HepG2 (cell line): ENCODE measurements around the gene ZBTB18. TPM values are rescaled to one million over a fixed set of nuclear protein-coding genes. Genes with fewer than 3 reads are reported as not detected.

Experiments
- ATAC-seq: fragments of 200-7000 bp; cut with Tn5 transposase; 3 replicates; pipeline ENCODE4 v1.9.1; 2020; ENCODE audit warnings: mild to moderate bottlenecking, moderate library complexity
- BruUV-seq: library from RNA; stranded (reverse); fragments of 400-500 nt; replicated peaks from 2 replicates; lab custom pipeline; 2021; lab: Mats Ljungman, UMichigan
- CTCF ChIA-PET: fragments of 300-600 bp; formaldehyde crosslinking; extraction: SDS; loops from one replicate; lab custom pipeline; 2021; ENCODE audit warnings: low total read pairs, inconsistent platforms, low intra/inter-chr PET ratio; lab: Yijun Ruan, JAX
- POLR2A ChIA-PET: fragments of 350-600 bp; sonication (Branson Sonifier 250); formaldehyde crosslinking; loops from one replicate; lab custom pipeline; 2020; ENCODE audit warnings: antibody characterized with exemption, inconsistent platforms; lab: Yijun Ruan, JAX
- DNase-seq: peaks from one replicate; pipeline ENCODE4 v3.0.0-alpha.2; 2015; ENCODE audit warnings: low spot score
- FAIRE-seq: peaks from 3 replicates; lab custom pipeline; 2011; peaks lifted over from hg19 to GRCh38; lab: Jason Lieb, UNC
- H2AFZ ChIP-seq: one replicate; pipeline ENCODE4 v1.6.1; 2011; ENCODE audit warnings: low read length, inconsistent platforms
- H3K27ac ChIP-seq: fragments of 300-600 bp; 3 replicates; pipeline ENCODE4 v1.8.0; 2011; ENCODE audit warnings: mixed run types, mild to moderate bottlenecking, mixed read lengths, low read length, inconsistent platforms; ENCODE audit not compliant: insufficient read depth; ENCODE audit errors: extremely low read length
- H3K27me3 ChIP-seq, 2 experiments: fragments of 200-600 bp in 1 of 2; 2 replicates in 1 of 2; 3 replicates in 1 of 2; pipeline versions ENCODE4 v1.6.0 to v1.8.0; 2011; ENCODE audit warnings: low read length in 2 of 2, mild to moderate bottlenecking in 2 of 2, moderate library complexity in 2 of 2, inconsistent platforms in 1 of 2; ENCODE audit not compliant: insufficient read depth in 2 of 2, control insufficient read depth in 1 of 2
- H3K36me3 ChIP-seq, 2 experiments: fragments of 200-600 bp in 1 of 2; replicated peaks in 1 of 2; 2 replicates in 1 of 2; 3 replicates in 1 of 2; pipeline versions ENCODE4 v1.5.1 to v1.8.0; 2011; ENCODE audit warnings: low read length in 2 of 2, inconsistent platforms in 1 of 2; ENCODE audit not compliant: insufficient read depth in 2 of 2, control insufficient read depth in 1 of 2
- H3K4me1 ChIP-seq: 2 replicates; pipeline ENCODE4 v1.5.1; 2012; ENCODE audit warnings: low read length, inconsistent platforms; ENCODE audit not compliant: insufficient read depth
- H3K4me2 ChIP-seq: 2 replicates; pipeline ENCODE4 v1.6.0; 2011; ENCODE audit warnings: low read depth, low read length, inconsistent platforms
- H3K4me3 ChIP-seq, 3 experiments: fragments of 200-600 bp in 1 of 3; sonication (generic), shearing (Covaris generic) in 1 of 3; replicated peaks in 1 of 3; 2 replicates each; pipeline ENCODE4 v1.5.1; 2011 to 2016; ENCODE audit warnings: low read length in 3 of 3, inconsistent platforms in 2 of 3, low read depth in 2 of 3, mild to moderate bottlenecking in 2 of 3, control low read depth in 1 of 3, mixed read lengths in 1 of 3; ENCODE audit not compliant: insufficient read depth in 1 of 3
- H3K79me2 ChIP-seq: one replicate; pipeline ENCODE4 v1.6.1; 2011; ENCODE audit warnings: low read length, inconsistent platforms; ENCODE audit not compliant: insufficient read depth
- H3K9ac ChIP-seq: 2 replicates; pipeline ENCODE4 v1.6.0; 2011; ENCODE audit warnings: mild to moderate bottlenecking, low read depth, low read length, inconsistent platforms; ENCODE audit not compliant: insufficient read depth
- H3K9me3 ChIP-seq: 2 replicates; pipeline ENCODE4 v1.5.1; 2012; ENCODE audit warnings: mild to moderate bottlenecking, low read length
- H4K20me1 ChIP-seq: 2 replicates; pipeline ENCODE4 v1.6.0; 2011; ENCODE audit warnings: inconsistent platforms, mild to moderate bottlenecking, low read length, moderate library complexity; ENCODE audit not compliant: insufficient read depth
- ARNT2 ChIP-seq: sonication (generic); formaldehyde crosslinking; IDR thresholded peaks from 2 replicates; pipeline ENCODE4 v1.8.0; 2022; ENCODE audit warnings: mild to moderate bottlenecking, low read depth, missing genetic modification reagents, moderate library complexity
- CBX2 ChIP-seq, 2 experiments: fragments of 200-600 bp in 1 of 2; sonication (generic); formaldehyde crosslinking in 1 of 2; IDR thresholded peaks; 2 replicates each; pipeline versions ENCODE4 v1.7.0 to v1.8.1; 2018 to 2022; ENCODE audit warnings: low read depth in 2 of 2, low read length in 1 of 2, mild to moderate bottlenecking in 1 of 2, missing genetic modification reagents in 1 of 2
- CREB1 ChIP-seq, 2 experiments: fragments of 450-650 bp in 1 of 2; IDR thresholded peaks; 2 replicates each; pipeline ENCODE4 v1.6.1; 2016 to 2017; ENCODE audit warnings: control low read depth in 1 of 2, mild to moderate bottlenecking in 1 of 2, missing compliant biosample characterization in 1 of 2, missing genetic modification characterization in 1 of 2
- GPBP1L1 ChIP-seq: sonication (generic); formaldehyde crosslinking; IDR thresholded peaks from 2 replicates; pipeline ENCODE4 v1.5.0; 2020; ENCODE audit warnings: mild to moderate bottlenecking, missing genetic modification reagents
- TBP ChIP-seq: sonication (generic); formaldehyde crosslinking; IDR thresholded peaks from 2 replicates; pipeline ENCODE4 v1.5.0; 2020; ENCODE audit warnings: missing genetic modification reagents
- TEAD2 ChIP-seq: sonication (generic); formaldehyde crosslinking; IDR thresholded peaks from 2 replicates; pipeline ENCODE4 v1.9.0; 2021; ENCODE audit warnings: missing genetic modification reagents
- TRIM24 ChIP-seq: sonication (generic); formaldehyde crosslinking; IDR thresholded peaks from 2 replicates; pipeline ENCODE4 v1.8.0; 2022; ENCODE audit warnings: mild to moderate bottlenecking, missing genetic modification reagents
- ZBTB46 ChIP-seq: sonication (generic); formaldehyde crosslinking; IDR thresholded peaks from 2 replicates; pipeline ENCODE4 v1.4.0; 2020; ENCODE audit warnings: mild to moderate bottlenecking, missing genetic modification reagents, borderline replicate concordance
- ZNF350 ChIP-seq: sonication (generic); formaldehyde crosslinking; IDR thresholded peaks from 2 replicates; pipeline ENCODE4 v1.4.0; 2020; ENCODE audit warnings: mild to moderate bottlenecking, low read depth, missing genetic modification reagents, borderline replicate concordance
- WGBS: methylation state at CpG from one replicate; pipeline ENCODE4 v1.1.6; 2017; ENCODE audit warnings: low lambda C conversion rate; 5-methylcytosine and 5-hydroxymethylcytosine counted together
- in situ Hi-C: cut with HindIII; loops from 2 replicates; pipeline ENCODE4 v1.10.0; 2017; ENCODE audit warnings: low pct_unique_long_range_greater_than_20kb; ENCODE audit not compliant: extremely low pct_ligation_motif_present
- intact Hi-C: fragments of 100-400 bp; cut with micrococcal nuclease; formaldehyde crosslinking; loops from one replicate; pipeline ENCODE4 v1.10.0; 2022; ENCODE audit not compliant: unreplicated experiment
- polyA plus RNA-seq, 8 experiments: library from polyadenylated mRNA; depleted of rRNA in 3 of 8; stranded (reverse) in 7 of 8; unstranded in 1 of 8; fragments of >200 nt; fragmentation: Illumina TruSeq in 4 of 8; extraction: Trizol in 4 of 8; gene quantifications; 2 replicates each; pipeline versions ENCODE4 v1.2.1 to v1.2.3, GENCODE V29; 2011 to 2016; ENCODE audit warnings: low read depth in 4 of 8, missing spikeins in 1 of 8, mixed read lengths in 1 of 8; ENCODE audit not compliant: insufficient read depth in 1 of 8
- total RNA-seq, 5 experiments: library from RNA; depleted of rRNA; stranded (reverse); fragments of >200 nt; fragmentation: Illumina TruSeq; extraction: Trizol; gene quantifications; 2 replicates each; pipeline ENCODE4 v1.2.3, GENCODE V29; 2016; ENCODE audit warnings: low read depth in 1 of 5

The ZBTB18 gene
- total and polyA plus RNA-seq, 2 of the 13 experiments (the other 11 are each of a cell fraction or from before 2014, with no cell fraction given), result 3.1 to 4.3 TPM

- H4K20me1 ChIP-seq, result no peaks in the 10 kb centered on the region
- FAIRE-seq (no peak), DNase-seq (no peak), ATAC-seq (no peak)
- no peaks in the 10 kb centered on the region for H3K79me2 ChIP-seq
- TF ChIP-seq TRIM24 (CRISPR knock-in tag), result no peak
- TF ChIP-seq ZBTB46 (CRISPR knock-in tag), result no peak
- no peak for TF ChIP-seq TBP (CRISPR knock-in tag)
- TF ChIP-seq CBX2 (IDR thresholded peaks at IDR 0.05; ENCODE audit: low read depth, low read length), result peak; percentile 36; the same call in 1 of the 2 replicates
- TF ChIP-seq CBX2 (CRISPR knock-in tag; IDR thresholded peaks at IDR 0.05; ENCODE audit: low read depth), result no peak
- no peak for TF ChIP-seq ARNT2
- TF ChIP-seq ZNF350 (CRISPR knock-in tag), result no peak
- no peak for TF ChIP-seq TEAD2 (CRISPR knock-in tag)
- no peak for TF ChIP-seq GPBP1L1 (CRISPR knock-in tag)
- TF ChIP-seq CREB1 (IDR thresholded peaks at IDR 0.05), result no peak
- TF ChIP-seq CREB1 (CRISPR knock-in tag; IDR thresholded peaks at IDR 0.05), result no peak
- intact Hi-C loops, result no loop called here
- H3K9me3 ChIP-seq, result no peaks in the 10 kb centered on the region
- no peak overlapping the region for H3K4me3 ChIP-seq
- no peak overlapping the region for H2AFZ ChIP-seq
- in situ Hi-C loops, result no loop called here
- 6% methylated on average over 2 of the region's 2 CpGs for WGBS
- no peak overlapping the region for H3K9ac ChIP-seq
- H3K4me2 ChIP-seq, result no peak overlapping the region
- no peaks in the 10 kb centered on the region for H3K36me3 ChIP-seq
- H3K27ac ChIP-seq, result no peak overlapping the region
- no peaks in the 10 kb centered on the region for H3K4me1 ChIP-seq
- BruUV-seq, result no TSS peak
- POLR2A ChIA-PET, result no interaction called here
- CTCF ChIA-PET, result no interaction called here
- peaks cover 0 to 21% of the 10 kb centered on the region in 2 experiments; a peak in 3 of 5 replicates for H3K27me3 ChIP-seq
Measured at GRCh38 chr1:244010703-244011123, 40.4 kb upstream of the ZBTB18 start.
